Measurements from ENCODE around the gene VMP1. TPM values are rescaled to one million over a fixed set of nuclear protein-coding genes. Genes with fewer than 3 reads are reported as not detected.
"Not testable (repeated sequence)": the region's sequence is repeated elsewhere in the genome, so short reads cannot be mapped to it uniquely, and the experiment has no call there.

The VMP1 gene
- total RNA-seq, 2 experiments from 2014 or later = 29.2 to 38.0 TPM

DNA sequence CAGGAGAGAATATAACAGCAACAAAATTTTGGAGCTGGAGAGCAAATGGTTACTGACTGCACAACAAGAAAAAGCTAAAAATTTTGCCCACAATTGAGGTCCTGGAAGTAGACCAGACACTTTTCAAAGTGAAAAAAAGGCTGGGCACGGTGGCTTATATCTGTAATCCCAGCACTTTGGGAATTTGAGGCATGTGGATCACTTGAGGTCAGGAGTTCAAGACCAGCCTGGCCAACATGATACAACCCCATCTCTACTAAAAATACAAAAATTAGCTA is 162.4 kb downstream of the VMP1 start:
- no TSS peak for BruUV-seq (replicated peaks)
- TF ChIP-seq, protein P1, sequence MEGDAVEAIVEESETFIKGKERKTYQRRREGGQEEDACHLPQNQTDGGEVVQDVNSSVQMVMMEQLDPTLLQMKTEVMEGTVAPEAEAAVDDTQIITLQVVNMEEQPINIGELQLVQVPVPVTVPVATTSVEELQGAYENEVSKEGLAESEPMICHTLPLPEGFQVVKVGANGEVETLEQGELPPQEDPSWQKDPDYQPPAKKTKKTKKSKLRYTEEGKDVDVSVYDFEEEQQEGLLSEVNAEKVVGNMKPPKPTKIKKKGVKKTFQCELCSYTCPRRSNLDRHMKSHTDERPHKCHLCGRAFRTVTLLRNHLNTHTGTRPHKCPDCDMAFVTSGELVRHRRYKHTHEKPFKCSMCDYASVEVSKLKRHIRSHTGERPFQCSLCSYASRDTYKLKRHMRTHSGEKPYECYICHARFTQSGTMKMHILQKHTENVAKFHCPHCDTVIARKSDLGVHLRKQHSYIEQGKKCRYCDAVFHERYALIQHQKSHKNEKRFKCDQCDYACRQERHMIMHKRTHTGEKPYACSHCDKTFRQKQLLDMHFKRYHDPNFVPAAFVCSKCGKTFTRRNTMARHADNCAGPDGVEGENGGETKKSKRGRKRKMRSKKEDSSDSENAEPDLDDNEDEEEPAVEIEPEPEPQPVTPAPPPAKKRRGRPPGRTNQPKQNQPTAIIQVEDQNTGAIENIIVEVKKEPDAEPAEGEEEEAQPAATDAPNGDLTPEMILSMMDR (conservative IDR thresholded peaks at IDR 0.05; ENCODE audit: low read length) = no peak
- no peak for TF ChIP-seq EZH2phosphoT487 (IDR thresholded peaks at IDR 0.05; ENCODE audit: borderline replicate concordance, low read depth, low read length)
- ChIA-PET CTCF (ENCODE audit: unreplicated experiment) (no interaction called here), POLR2A (interaction anchor here (1.3 to 1.8 kb wide), 2 partner anchors 23 to 147 kb away, joined by 3 to 5 read pairs; partner anchors contain the start of genes RPS6KB1 and TUBD1)
- Histone ChIP-seq H3K4me3 (ENCODE audit: low read depth, low read length, poor library complexity, severe bottlenecking) (no peak overlapping the region), H4K20me1 (ENCODE audit: insufficient read depth, low read length) (no peaks in the 10 kb centered on the region), H3K79me2 (ENCODE audit: insufficient read depth, low read depth, low read length) (no peaks in the 10 kb centered on the region), H3K4me2 (ENCODE audit: low read length) (no peak overlapping the region), H3K9me2 (ENCODE audit: insufficient read depth, low read length) (no peaks in the 10 kb centered on the region), H3K36me3 (ENCODE audit: insufficient read depth, low read length) (peaks cover 11% of the 10 kb centered on the region), H3K9me3 (ENCODE audit: low read length) (no peaks in the 10 kb centered on the region), H3K27ac (ENCODE audit: low read depth, low read length, poor library complexity, severe bottlenecking) (no peak overlapping the region), H2AFZ (ENCODE audit: low read length) (no peak overlapping the region), H3K4me1 (ENCODE audit: insufficient read depth, low read length, poor library complexity, severe bottlenecking) (no peaks in the 10 kb centered on the region)
- intact Hi-C loops (cut with micrococcal nuclease; ENCODE audit: unreplicated experiment) = no loop called here
- DNase-seq (ENCODE audit: low spot score) = no peak

DNA sequence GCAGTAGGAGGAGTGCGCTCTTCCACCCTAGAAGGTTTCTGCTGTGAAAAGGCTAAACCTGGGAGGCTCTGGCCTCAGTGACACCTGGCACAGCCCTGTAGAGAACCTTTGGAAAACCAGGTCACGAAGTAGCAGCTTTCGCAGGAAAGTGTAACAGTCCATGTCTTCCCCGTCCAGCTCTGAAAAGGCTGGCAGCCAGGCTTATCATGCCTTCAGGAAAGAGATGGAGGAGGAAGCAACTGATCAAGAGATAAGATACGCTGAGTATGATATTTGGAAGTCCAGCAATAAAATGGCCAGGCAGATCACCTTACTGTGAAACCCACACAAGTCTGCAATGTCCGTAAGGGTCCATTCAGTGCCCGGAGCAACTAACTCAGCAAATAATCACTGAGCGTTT is 163.0 kb downstream of the VMP1 start:
- Histone ChIP-seq H3K27ac (ENCODE audit: low read depth, low read length, poor library complexity, severe bottlenecking) (no peak overlapping the region), H3K4me1 (ENCODE audit: insufficient read depth, low read length, poor library complexity, severe bottlenecking) (no peaks in the 10 kb centered on the region), H3K4me2 (ENCODE audit: low read length) (no peak overlapping the region), H4K20me1 (ENCODE audit: insufficient read depth, low read length) (no peaks in the 10 kb centered on the region), H3K79me2 (ENCODE audit: insufficient read depth, low read depth, low read length) (no peaks in the 10 kb centered on the region), H3K9me3 (ENCODE audit: low read length) (no peaks in the 10 kb centered on the region), H2AFZ (ENCODE audit: low read length) (no peak overlapping the region), H3K4me3 (ENCODE audit: low read depth, low read length, poor library complexity, severe bottlenecking) (no peak overlapping the region), H3K36me3 (ENCODE audit: insufficient read depth, low read length) (peaks cover 16% of the 10 kb centered on the region), H3K9me2 (ENCODE audit: insufficient read depth, low read length) (no peaks in the 10 kb centered on the region)
- no peak for TF ChIP-seq EZH2phosphoT487 (IDR thresholded peaks at IDR 0.05; ENCODE audit: borderline replicate concordance, low read depth, low read length)
- TF ChIP-seq, protein P1 (conservative IDR thresholded peaks at IDR 0.05; ENCODE audit: low read length) = no peak
- POLR2A ChIA-PET = interaction anchor here (1.3 kb wide), 1 partner anchor 148 kb away, joined by 3 read pairs; no protein-coding TSS in a partner anchor
- DNase-seq (ENCODE audit: low spot score) = no peak
- intact Hi-C loops (cut with micrococcal nuclease; ENCODE audit: unreplicated experiment) = no loop called here
- BruUV-seq (replicated peaks) = no TSS peak
- CTCF ChIA-PET (ENCODE audit: unreplicated experiment) = no interaction called here

DNA sequence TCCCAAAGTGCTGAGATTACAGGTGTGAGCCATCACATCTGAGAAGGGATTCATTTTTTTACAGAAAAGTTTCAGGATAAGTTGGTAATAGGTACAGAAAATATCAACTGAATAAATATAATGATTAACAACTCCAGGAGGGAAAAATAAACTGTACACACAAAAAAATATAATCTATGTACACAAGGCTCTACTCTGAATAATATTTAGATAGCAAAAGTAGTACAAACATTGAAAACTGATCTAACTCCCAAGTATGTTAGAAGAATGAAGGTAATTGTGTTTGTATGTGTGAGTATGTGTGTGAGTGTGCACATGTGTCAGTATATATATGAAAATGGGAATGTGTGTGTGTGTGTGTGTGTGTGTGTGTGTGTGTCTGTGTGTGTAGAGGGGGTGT is 164.9 kb downstream of the VMP1 start:
- TF ChIP-seq, protein P1 (conservative IDR thresholded peaks at IDR 0.05; ENCODE audit: low read length) = no peak
- no peak for TF ChIP-seq EZH2phosphoT487 (IDR thresholded peaks at IDR 0.05; ENCODE audit: borderline replicate concordance, low read depth, low read length)
- peaks cover 34% of the 10 kb centered on the region for H3K36me3 ChIP-seq (ENCODE audit: insufficient read depth, low read length)
- H4K20me1 ChIP-seq (ENCODE audit: insufficient read depth, low read length) = no peaks in the 10 kb centered on the region
- no peak overlapping the region for H3K4me2 ChIP-seq (ENCODE audit: low read length)
- TSS peak; percentile 45 for BruUV-seq (replicated peaks)
- H3K4me3 ChIP-seq (ENCODE audit: low read depth, low read length, poor library complexity, severe bottlenecking) = no peak overlapping the region
- POLR2A ChIA-PET = interaction anchor here (0.6 to 0.7 kb wide), 2 partner anchors 22 to 1536 kb away, joined by 3 to 4 read pairs; no protein-coding TSS in a partner anchor
- H3K9me2 ChIP-seq (ENCODE audit: insufficient read depth, low read length) = no peaks in the 10 kb centered on the region
- no peaks in the 10 kb centered on the region for H3K4me1 ChIP-seq (ENCODE audit: insufficient read depth, low read length, poor library complexity, severe bottlenecking)
- intact Hi-C loops (cut with micrococcal nuclease; ENCODE audit: unreplicated experiment) = no loop called here
- DNase-seq (ENCODE audit: low spot score) = no peak
- CTCF ChIA-PET (ENCODE audit: unreplicated experiment) = no interaction called here
- H3K79me2 ChIP-seq (ENCODE audit: insufficient read depth, low read depth, low read length) = no peaks in the 10 kb centered on the region
- no peaks in the 10 kb centered on the region for H3K9me3 ChIP-seq (ENCODE audit: low read length)
- no peak overlapping the region for H3K27ac ChIP-seq (ENCODE audit: low read depth, low read length, poor library complexity, severe bottlenecking)
- H2AFZ ChIP-seq (ENCODE audit: low read length) = no peak overlapping the region

DNA sequence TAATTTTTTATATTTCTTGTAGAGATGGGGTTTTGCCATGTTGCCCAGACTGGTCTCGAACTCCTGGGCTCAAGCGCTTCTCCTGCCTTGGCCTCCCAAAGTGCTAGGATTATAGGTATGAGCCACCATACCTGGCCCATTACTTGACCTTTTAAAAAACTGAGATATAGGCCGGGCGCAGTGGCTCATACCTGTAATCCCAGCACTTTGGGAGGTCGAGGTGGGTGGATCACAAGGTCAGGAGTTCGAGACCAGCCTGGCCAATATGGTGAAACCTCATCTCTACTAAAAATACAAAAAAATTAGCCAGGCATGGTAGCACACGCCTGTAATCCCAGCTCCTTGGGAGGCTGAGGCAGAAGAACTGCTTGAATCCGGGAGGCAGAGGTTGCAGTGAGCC is 166.0 kb downstream of the VMP1 start:
- H3K27ac ChIP-seq (ENCODE audit: low read depth, low read length, poor library complexity, severe bottlenecking); H4K20me1 ChIP-seq (ENCODE audit: insufficient read depth, low read length); H3K9me3 ChIP-seq (ENCODE audit: low read length); H3K79me2 ChIP-seq (ENCODE audit: insufficient read depth, low read depth, low read length); H3K4me2 ChIP-seq (ENCODE audit: low read length); H3K4me3 ChIP-seq (ENCODE audit: low read depth, low read length, poor library complexity, severe bottlenecking); CTCF ChIA-PET (ENCODE audit: unreplicated experiment); H3K9me2 ChIP-seq (ENCODE audit: insufficient read depth, low read length); DNase-seq (ENCODE audit: low spot score); intact Hi-C loops (cut with micrococcal nuclease; ENCODE audit: unreplicated experiment); H2AFZ ChIP-seq (ENCODE audit: low read length); H3K4me1 ChIP-seq (ENCODE audit: insufficient read depth, low read length, poor library complexity, severe bottlenecking); BruUV-seq (replicated peaks): not testable (repeated sequence)
- H3K36me3 ChIP-seq (ENCODE audit: insufficient read depth, low read length) = peaks cover 44% of the 10 kb centered on the region
- POLR2A ChIA-PET = interaction anchor here (0.7 kb wide), 1 partner anchor 90 kb away, joined by 3 read pairs; no protein-coding TSS in a partner anchor

All from OCI-LY7 (cell line).